WTC11 (cell line): ENCODE results near the gene TCERG1. TPM values are rescaled to one million over a fixed set of nuclear protein-coding genes. Genes with fewer than 3 reads are reported as not detected.

Experiments used
- ATAC-seq: fragments of 200-7000 bp; cut with Tn5 transposase; 2 replicates; pipeline ENCODE4 v1.10.0; 2021; ENCODE audit warnings: mild to moderate bottlenecking, moderate library complexity
- CTCF ChIA-PET: fragments of 300-600 bp; sonication (Branson Sonifier 250); formaldehyde crosslinking; loops from one replicate; lab custom pipeline; 2021; ENCODE audit warnings: antibody characterized with exemption; lab: Charles Lee
- POLR2A ChIA-PET: fragments of 350-600 bp; sonication (Branson Sonifier 250); formaldehyde crosslinking; loops from one replicate; lab custom pipeline; 2021; ENCODE audit warnings: antibody characterized with exemption; lab: Charles Lee
- DNase-seq: peaks from one replicate; pipeline ENCODE4 v3.0.0; 2021; ENCODE audit warnings: low spot score
- H3K27ac Mint-ChIP-seq: 2 replicates; pipeline ENCODE4 v1.8.0; 2021; ENCODE audit warnings: mixed read lengths
- H3K27me3 Mint-ChIP-seq: 2 replicates; pipeline ENCODE4 v1.8.0; 2021; ENCODE audit warnings: low read depth, mild to moderate bottlenecking, moderate library complexity, mixed read lengths
- H3K36me3 Mint-ChIP-seq: 2 replicates; pipeline ENCODE4 v1.8.0; 2021; ENCODE audit warnings: mixed read lengths
- H3K4me1 Mint-ChIP-seq: 2 replicates; pipeline ENCODE4 v1.8.0; 2022; ENCODE audit warnings: mixed read lengths
- H3K4me3 Mint-ChIP-seq: 2 replicates; pipeline ENCODE4 v1.8.0; 2021; ENCODE audit warnings: mild to moderate bottlenecking, moderate library complexity, mixed read lengths
- H3K9me3 Mint-ChIP-seq: 2 replicates; pipeline ENCODE4 v1.8.0; 2021; ENCODE audit warnings: mixed read lengths
- EMX1 ChIP-seq: fragments of 250-450 bp; sonication (Bioruptor Pico); IDR thresholded peaks from 2 replicates; pipeline ENCODE4 v1.8.0; 2021; ENCODE audit warnings: mild to moderate bottlenecking
- FOXK1 ChIP-seq: sonication (generic); formaldehyde crosslinking; IDR thresholded peaks from 2 replicates; pipeline ENCODE4 v1.8.0; 2022; ENCODE audit warnings: mild to moderate bottlenecking, moderate library complexity, missing genetic modification reagents
- HMGXB4 ChIP-seq: sonication (generic); formaldehyde crosslinking; IDR thresholded peaks from 2 replicates; pipeline ENCODE4 v1.8.1; 2023; ENCODE audit warnings: mild to moderate bottlenecking, moderate library complexity, missing genetic modification reagents
- MXD4 ChIP-seq: fragments of 250-450 bp; sonication (Bioruptor Pico); IDR thresholded peaks from 2 replicates; pipeline ENCODE4 v1.8.0; 2021; ENCODE audit warnings: mild to moderate bottlenecking, moderate library complexity, borderline replicate concordance
- NFATC4 ChIP-seq: fragments of 250-450 bp; sonication (Bioruptor Pico); IDR thresholded peaks from 2 replicates; pipeline ENCODE4 v1.9.0; 2021; ENCODE audit warnings: mild to moderate bottlenecking
- NFE2L1 ChIP-seq: sonication (generic); formaldehyde crosslinking; IDR thresholded peaks from 2 replicates; pipeline ENCODE4 v1.8.1; 2023; ENCODE audit warnings: missing genetic modification reagents
- NFYB ChIP-seq: sonication (generic); formaldehyde crosslinking; conservative IDR thresholded peaks from 2 replicates; pipeline ENCODE4 v1.8.0; 2022; ENCODE audit warnings: low read depth, missing genetic modification reagents
- RORB ChIP-seq: fragments of 250-450 bp; sonication (Bioruptor Pico); IDR thresholded peaks from 2 replicates; pipeline ENCODE4 v1.9.0; 2021; ENCODE audit warnings: mild to moderate bottlenecking
- SMAD4 ChIP-seq: sonication (generic); formaldehyde crosslinking; IDR thresholded peaks from 2 replicates; pipeline ENCODE4 v1.8.0; 2022; ENCODE audit warnings: mild to moderate bottlenecking, missing genetic modification reagents
- SP1 ChIP-seq: sonication (generic); formaldehyde crosslinking; conservative IDR thresholded peaks from 2 replicates; pipeline ENCODE4 v1.8.1; 2022; ENCODE audit warnings: missing genetic modification reagents
- USF1 ChIP-seq: sonication (generic); formaldehyde crosslinking; IDR thresholded peaks from 2 replicates; pipeline ENCODE4 v1.8.0; 2022; ENCODE audit warnings: mild to moderate bottlenecking, missing genetic modification reagents
- ZNF138 ChIP-seq: sonication (generic); formaldehyde crosslinking; conservative IDR thresholded peaks from 2 replicates; pipeline ENCODE4 v1.8.1; 2022; ENCODE audit warnings: mild to moderate bottlenecking, moderate library complexity, missing genetic modification reagents
- ZNF219 ChIP-seq: sonication (generic); formaldehyde crosslinking; IDR thresholded peaks from 2 replicates; pipeline ENCODE4 v1.8.0; 2023; ENCODE audit warnings: missing genetic modification reagents, mild to moderate bottlenecking, borderline replicate concordance
- ZNF416 ChIP-seq: fragments of 250-450 bp; sonication (Bioruptor Pico); IDR thresholded peaks from 2 replicates; pipeline ENCODE4 v1.9.0; 2021; ENCODE audit warnings: mild to moderate bottlenecking, inconsistent platforms
- ZNF423 ChIP-seq: fragments of 250-450 bp; sonication (Bioruptor Pico); IDR thresholded peaks from 2 replicates; pipeline ENCODE4 v2.1.2; 2022; ENCODE audit warnings: mild to moderate bottlenecking, moderate library complexity
- ZNF425 ChIP-seq: fragments of 250-450 bp; sonication (Bioruptor Pico); conservative IDR thresholded peaks from 2 replicates; pipeline ENCODE4 v1.9.0; 2021; ENCODE audit warnings: mild to moderate bottlenecking
- total RNA-seq: library from RNA; stranded (reverse); gene quantifications from 3 replicates; pipeline ENCODE4 v1.2.3, GENCODE V29; 2021
- TF ChIP-seq, protein P1 (sequence below): sonication (generic); formaldehyde crosslinking; IDR thresholded peaks from 2 replicates; pipeline ENCODE4 v1.8.0; 2022; ENCODE audit warnings: missing genetic modification reagents
- TF ChIP-seq, protein P2 (sequence below): sonication (generic); formaldehyde crosslinking; conservative IDR thresholded peaks from 2 replicates; pipeline ENCODE4 v1.8.1; 2023; ENCODE audit warnings: mild to moderate bottlenecking, low read depth, missing genetic modification reagents, moderate library complexity
- TF ChIP-seq, protein P3 (sequence below): sonication (generic); formaldehyde crosslinking; IDR thresholded peaks from 2 replicates; pipeline ENCODE4 v1.8.1; 2023; ENCODE audit warnings: mild to moderate bottlenecking, missing genetic modification reagents, moderate library complexity

TCERG1 gene
- total RNA-seq, 1 experiment from 2014 or later, result 117 TPM

DNA sequence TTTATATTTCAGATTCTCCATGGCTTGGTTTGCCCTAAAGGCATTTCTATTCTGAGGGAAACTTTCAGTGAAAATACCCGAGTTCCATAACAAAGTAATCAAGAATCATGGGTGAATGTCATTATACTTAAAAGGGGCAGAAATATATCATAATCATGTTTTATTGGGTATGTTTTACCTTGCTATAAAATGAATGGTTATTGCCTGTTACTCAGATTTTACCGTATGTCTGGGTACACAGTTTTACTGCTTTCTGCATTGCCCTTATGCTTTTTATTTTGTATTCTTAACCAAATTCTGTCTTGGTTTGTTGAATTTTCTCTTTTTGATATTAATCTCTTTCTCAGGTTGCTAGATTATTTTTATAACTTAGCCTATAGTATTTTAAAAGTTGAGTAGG, 66.3 kb downstream of the TCERG1 start (continued):
- TF ChIP-seq, protein P1, sequence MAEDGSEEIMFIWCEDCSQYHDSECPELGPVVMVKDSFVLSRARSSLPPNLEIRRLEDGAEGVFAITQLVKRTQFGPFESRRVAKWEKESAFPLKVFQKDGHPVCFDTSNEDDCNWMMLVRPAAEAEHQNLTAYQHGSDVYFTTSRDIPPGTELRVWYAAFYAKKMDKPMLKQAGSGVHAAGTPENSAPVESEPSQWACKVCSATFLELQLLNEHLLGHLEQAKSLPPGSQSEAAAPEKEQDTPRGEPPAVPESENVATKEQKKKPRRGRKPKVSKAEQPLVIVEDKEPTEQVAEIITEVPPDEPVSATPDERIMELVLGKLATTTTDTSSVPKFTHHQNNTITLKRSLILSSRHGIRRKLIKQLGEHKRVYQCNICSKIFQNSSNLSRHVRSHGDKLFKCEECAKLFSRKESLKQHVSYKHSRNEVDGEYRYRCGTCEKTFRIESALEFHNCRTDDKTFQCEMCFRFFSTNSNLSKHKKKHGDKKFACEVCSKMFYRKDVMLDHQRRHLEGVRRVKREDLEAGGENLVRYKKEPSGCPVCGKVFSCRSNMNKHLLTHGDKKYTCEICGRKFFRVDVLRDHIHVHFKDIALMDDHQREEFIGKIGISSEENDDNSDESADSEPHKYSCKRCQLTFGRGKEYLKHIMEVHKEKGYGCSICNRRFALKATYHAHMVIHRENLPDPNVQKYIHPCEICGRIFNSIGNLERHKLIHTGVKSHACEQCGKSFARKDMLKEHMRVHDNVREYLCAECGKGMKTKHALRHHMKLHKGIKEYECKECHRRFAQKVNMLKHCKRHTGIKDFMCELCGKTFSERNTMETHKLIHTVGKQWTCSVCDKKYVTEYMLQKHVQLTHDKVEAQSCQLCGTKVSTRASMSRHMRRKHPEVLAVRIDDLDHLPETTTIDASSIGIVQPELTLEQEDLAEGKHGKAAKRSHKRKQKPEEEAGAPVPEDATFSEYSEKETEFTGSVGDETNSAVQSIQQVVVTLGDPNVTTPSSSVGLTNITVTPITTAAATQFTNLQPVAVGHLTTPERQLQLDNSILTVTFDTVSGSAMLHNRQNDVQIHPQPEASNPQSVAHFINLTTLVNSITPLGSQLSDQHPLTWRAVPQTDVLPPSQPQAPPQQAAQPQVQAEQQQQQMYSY (CRISPR knock-in tag), result no peak
- no peak for TF ChIP-seq NFE2L1
- TF ChIP-seq MXD4 (CRISPR knock-in tag), result no peak
- TF ChIP-seq FOXK1 (CRISPR knock-in tag), result no peak
- TF ChIP-seq, protein P2, sequence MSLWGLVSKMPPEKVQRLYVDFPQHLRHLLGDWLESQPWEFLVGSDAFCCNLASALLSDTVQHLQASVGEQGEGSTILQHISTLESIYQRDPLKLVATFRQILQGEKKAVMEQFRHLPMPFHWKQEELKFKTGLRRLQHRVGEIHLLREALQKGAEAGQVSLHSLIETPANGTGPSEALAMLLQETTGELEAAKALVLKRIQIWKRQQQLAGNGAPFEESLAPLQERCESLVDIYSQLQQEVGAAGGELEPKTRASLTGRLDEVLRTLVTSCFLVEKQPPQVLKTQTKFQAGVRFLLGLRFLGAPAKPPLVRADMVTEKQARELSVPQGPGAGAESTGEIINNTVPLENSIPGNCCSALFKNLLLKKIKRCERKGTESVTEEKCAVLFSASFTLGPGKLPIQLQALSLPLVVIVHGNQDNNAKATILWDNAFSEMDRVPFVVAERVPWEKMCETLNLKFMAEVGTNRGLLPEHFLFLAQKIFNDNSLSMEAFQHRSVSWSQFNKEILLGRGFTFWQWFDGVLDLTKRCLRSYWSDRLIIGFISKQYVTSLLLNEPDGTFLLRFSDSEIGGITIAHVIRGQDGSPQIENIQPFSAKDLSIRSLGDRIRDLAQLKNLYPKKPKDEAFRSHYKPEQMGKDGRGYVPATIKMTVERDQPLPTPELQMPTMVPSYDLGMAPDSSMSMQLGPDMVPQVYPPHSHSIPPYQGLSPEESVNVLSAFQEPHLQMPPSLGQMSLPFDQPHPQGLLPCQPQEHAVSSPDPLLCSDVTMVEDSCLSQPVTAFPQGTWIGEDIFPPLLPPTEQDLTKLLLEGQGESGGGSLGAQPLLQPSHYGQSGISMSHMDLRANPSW (CRISPR knock-in tag), result no peak
- TF ChIP-seq NFYB (CRISPR knock-in tag), result no peak
- no peak for TF ChIP-seq RORB (CRISPR knock-in tag)
- no peak for TF ChIP-seq ZNF416
- TF ChIP-seq, protein P3, sequence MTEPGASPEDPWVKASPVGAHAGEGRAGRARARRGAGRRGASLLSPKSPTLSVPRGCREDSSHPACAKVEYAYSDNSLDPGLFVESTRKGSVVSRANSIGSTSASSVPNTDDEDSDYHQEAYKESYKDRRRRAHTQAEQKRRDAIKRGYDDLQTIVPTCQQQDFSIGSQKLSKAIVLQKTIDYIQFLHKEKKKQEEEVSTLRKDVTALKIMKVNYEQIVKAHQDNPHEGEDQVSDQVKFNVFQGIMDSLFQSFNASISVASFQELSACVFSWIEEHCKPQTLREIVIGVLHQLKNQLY, result no peak
- no peak for TF ChIP-seq HMGXB4 (CRISPR knock-in tag)
- no peak for TF ChIP-seq ZNF219 (CRISPR knock-in tag)

- no peaks in the 10 kb centered on the region for H3K27me3 Mint-ChIP-seq
- H3K4me3 Mint-ChIP-seq, result no peak overlapping the region
- POLR2A ChIA-PET, result no interaction called here
- H3K27ac Mint-ChIP-seq, result no peak overlapping the region
- peaks cover 12% of the 10 kb centered on the region for H3K4me1 Mint-ChIP-seq
- peaks cover 15% of the 10 kb centered on the region for H3K36me3 Mint-ChIP-seq
- no peak for TF ChIP-seq ZNF138 (CRISPR knock-in tag)
- TF ChIP-seq ZNF423 (CRISPR knock-in tag), result no peak
- no peak for TF ChIP-seq SMAD4 (CRISPR knock-in tag)
- CTCF ChIA-PET, result interaction anchor here (1.4 to 1.8 kb wide), 4 partner anchors 14 to 68 kb away, joined by 3 to 8 read pairs (median 5); no protein-coding TSS in a partner anchor
- DNase-seq, result no peak
- no peak for ATAC-seq
- no peaks in the 10 kb centered on the region for H3K9me3 Mint-ChIP-seq
These were observed 67.4 kb downstream of the TCERG1 start for GRCh38 chr5:146514575-146514974.

DNA sequence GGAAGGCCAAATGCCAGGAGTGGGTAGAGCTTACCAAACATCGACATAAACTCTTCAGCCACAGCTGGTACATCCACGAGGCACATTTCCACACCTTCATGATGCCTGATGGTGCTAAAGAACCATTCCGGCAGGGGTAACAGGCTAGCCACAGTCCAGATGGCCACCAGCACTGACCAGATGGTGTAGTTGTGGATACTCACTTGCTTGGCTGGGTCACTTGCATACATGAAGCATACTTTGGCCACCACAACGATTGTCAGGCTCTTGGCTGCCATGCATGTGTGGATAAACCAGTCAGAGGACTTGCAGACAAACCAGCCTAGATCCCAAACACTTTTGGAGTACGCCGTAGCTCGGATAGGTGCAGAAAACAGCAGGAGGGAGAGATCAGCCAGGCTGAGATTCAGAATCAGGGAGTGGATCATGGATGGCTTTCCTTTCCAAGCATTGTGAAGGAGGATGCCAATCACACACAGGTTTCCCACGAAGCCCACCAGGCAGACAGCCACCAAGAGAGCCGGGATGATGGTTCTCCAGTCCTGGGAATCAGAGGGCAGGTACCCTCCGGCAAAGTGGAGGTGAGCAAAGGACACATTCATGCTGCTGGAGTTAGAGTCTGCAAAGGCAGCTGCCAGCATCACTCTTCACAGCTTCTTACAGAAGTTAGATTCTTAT, 68.5 kb downstream of the TCERG1 start:
- H3K36me3 Mint-ChIP-seq, result peaks cover 7% of the 10 kb centered on the region
- H3K4me3 Mint-ChIP-seq, result no peak overlapping the region
- ATAC-seq, result peak; percentile 40
- H3K27ac Mint-ChIP-seq, result no peak overlapping the region
- H3K4me1 Mint-ChIP-seq, result peaks cover 12% of the 10 kb centered on the region
- CTCF ChIA-PET, result interaction anchor here (0.7 to 2.0 kb wide), 8 partner anchors 13 to 673 kb away, joined by 3 to 8 read pairs (median 5); no protein-coding TSS in a partner anchor
- no peaks in the 10 kb centered on the region for H3K9me3 Mint-ChIP-seq
- POLR2A ChIA-PET, result interaction anchor here (0.5 kb wide), 1 partner anchor 246 kb away, joined by 5 read pairs; no protein-coding TSS in a partner anchor
- no peak for DNase-seq
- H3K27me3 Mint-ChIP-seq, result no peaks in the 10 kb centered on the region
- TF ChIP-seq EMX1 (CRISPR knock-in tag), result no peak
- TF ChIP-seq NFATC4 (CRISPR knock-in tag), result no peak
- TF ChIP-seq SP1, result no peak
- TF ChIP-seq, protein P2 (CRISPR knock-in tag), result no peak
- no peak for TF ChIP-seq ZNF425 (CRISPR knock-in tag)
- TF ChIP-seq USF1 (CRISPR knock-in tag), result no peak
